K562 (cell line): ENCODE measurements around the gene KRTAP5-11.

Source experiments
- ARID4B ChIP-seq: sonication (generic); formaldehyde crosslinking; IDR thresholded peaks from 2 replicates; pipeline ENCODE4 v1.8.0; 2022; ENCODE audit warnings: mild to moderate bottlenecking, missing genetic modification reagents
- BRF1 ChIP-seq: IDR thresholded peaks from 3 replicates; pipeline ENCODE4 v1.6.1; 2011; ENCODE audit warnings: borderline replicate concordance, mild to moderate bottlenecking; ENCODE audit not compliant: insufficient read length; ENCODE audit errors: extremely low read depth
- CREB5 ChIP-seq: fragments of 250-450 bp; sonication (Bioruptor Pico); IDR thresholded peaks from 2 replicates; pipeline ENCODE4 v1.5.0; 2020; ENCODE audit warnings: mild to moderate bottlenecking
- E2F1 ChIP-seq: sonication (generic); formaldehyde crosslinking; IDR thresholded peaks from 2 replicates; pipeline ENCODE4 v1.8.1; 2023; ENCODE audit warnings: mild to moderate bottlenecking, missing genetic modification reagents, moderate library complexity
- EZH2 ChIP-seq: IDR thresholded peaks from 2 replicates; pipeline ENCODE4 v1.6.1; 2012; ENCODE audit warnings: low read depth, mild to moderate bottlenecking, inconsistent platforms, low read length, borderline replicate concordance
- HDGF ChIP-seq: fragments of 450-650 bp; IDR thresholded peaks from 2 replicates; pipeline ENCODE4 v1.6.1; 2016
- POLR2AphosphoS5 ChIP-seq: IDR thresholded peaks from 2 replicates; pipeline ENCODE4 v1.6.1; 2011; ENCODE audit warnings: mild to moderate bottlenecking, low read depth, low read length, moderate library complexity; ENCODE audit not compliant: control insufficient read depth, insufficient read depth
- TAF1 ChIP-seq: IDR thresholded peaks from 2 replicates; pipeline ENCODE4 v1.6.1; 2011; ENCODE audit warnings: mild to moderate bottlenecking, low read length, moderate library complexity; ENCODE audit not compliant: insufficient read depth, control insufficient read depth, severe bottlenecking; ENCODE audit errors: extremely low read depth
- TARDBP ChIP-seq: fragments of 450-650 bp; IDR thresholded peaks from 2 replicates; pipeline ENCODE4 v1.6.1; 2016
- TRIM28 ChIP-seq: fragments of 450-650 bp; IDR thresholded peaks from 2 replicates; pipeline ENCODE4 v1.6.1; 2017
- ZFX ChIP-seq: sonication (generic); formaldehyde crosslinking; IDR thresholded peaks from 2 replicates; pipeline ENCODE4 v1.8.0; 2022; ENCODE audit warnings: mild to moderate bottlenecking, missing genetic modification reagents, moderate library complexity
- ZNF24 ChIP-seq: fragments of 450-650 bp; IDR thresholded peaks from 2 replicates; pipeline ENCODE4 v1.6.1; 2016
- ZNF766 ChIP-seq: fragments of 200-800 bp; sonication (Bioruptor generic); conservative IDR thresholded peaks from 2 replicates; pipeline ENCODE4 v1.6.1; 2016; ENCODE audit warnings: missing genetic modification characterization, missing compliant biosample characterization

GRCh38 chr11:71542382-71542781 is 40.3 kb downstream of the KRTAP5-11 start:
- TF ChIP-seq EZH2 (no peak), ARID4B (CRISPR knock-in tag) (no peak), BRF1 (no peak), POLR2AphosphoS5 (no peak), TARDBP (no peak), CREB5 (CRISPR knock-in tag) (no peak), ZNF766 (CRISPR knock-in tag) (no peak), ZNF24 (no peak), TRIM28 (no peak), TAF1 (no peak), HDGF (no peak), ZFX (no peak), E2F1 (no peak)
